Kidney (tissue), 14 donors: ENCODE results near the gene OCIAD2. TPM values are rescaled to one million over a fixed set of nuclear protein-coding genes. Genes with fewer than 3 reads are reported as not detected.
A peak's percentile ranks its signal among the peaks of the same experiment; 100 is the strongest.

Experiments used
- DNase-seq, 5 donors: peaks; one replicate each; pipeline ENCODE4 v3.0.0-alpha.2; 2013 to 2020
- FAIRE-seq: peaks from 2 replicates; lab custom pipeline; 2012; peaks lifted over from hg19 to GRCh38; lab: Jason Lieb, UNC
- H3K27ac ChIP-seq, 2 donors: one replicate each; pipeline ENCODE4 v1.7.0; 2013; ENCODE audit warnings: low read depth in 2 of 2, low read length in 2 of 2, inconsistent platforms in 1 of 2
- H3K27me3 ChIP-seq: one replicate; pipeline ENCODE4 v1.7.1; 2013; ENCODE audit warnings: low read length, inconsistent platforms; ENCODE audit not compliant: control insufficient read depth, insufficient read depth
- H3K36me3 ChIP-seq, 3 donors: one replicate each; pipeline versions ENCODE4 v1.7.0 to v1.7.1; 2013; ENCODE audit warnings: low read length in 3 of 3, control low read depth in 1 of 3, inconsistent platforms in 1 of 3; ENCODE audit not compliant: insufficient read depth in 3 of 3, control insufficient read depth in 2 of 3
- H3K4me1 ChIP-seq, 3 donors: one replicate each; pipeline versions ENCODE4 v1.7.0 to v1.7.1; 2013; ENCODE audit warnings: low read length in 3 of 3, inconsistent platforms in 1 of 3, low read depth in 1 of 3; ENCODE audit not compliant: control insufficient read depth in 2 of 3, insufficient read depth in 2 of 3
- H3K4me3 ChIP-seq, 3 donors: one replicate each; pipeline versions ENCODE4 v1.7.0 to v1.8.1; 2013; ENCODE audit warnings: low read length in 3 of 3, control low read depth in 1 of 3, inconsistent platforms in 1 of 3
- H3K9ac ChIP-seq, 3 donors: one replicate each; pipeline versions ENCODE4 v1.7.0 to v1.7.1; 2013; ENCODE audit warnings: low read length in 3 of 3, control low read depth in 1 of 3, inconsistent platforms in 1 of 3
- H3K9me3 ChIP-seq, 3 donors: one replicate each; pipeline versions ENCODE4 v1.7.0 to v1.7.1; 2013; ENCODE audit warnings: low read length in 3 of 3, control low read depth in 1 of 3, inconsistent platforms in 1 of 3; ENCODE audit not compliant: control insufficient read depth in 2 of 3, insufficient read depth in 1 of 3
- CTCF ChIP-seq: IDR thresholded peaks from 3 replicates; pipeline ENCODE4 v1.5.1; 2012; ENCODE audit warnings: mild to moderate bottlenecking, moderate library complexity, borderline replicate concordance; ENCODE audit not compliant: insufficient read depth; ENCODE audit errors: extremely low read depth
- intact Hi-C: fragments of 100-400 bp; cut with DNase I; formaldehyde crosslinking; loops from one replicate; pipeline ENCODE4 v1.11.1; 2022
- polyA plus RNA-seq: library from polyadenylated mRNA; stranded (reverse); fragments of 350-450 nt; fragmentation: Illumina TruSeq; extraction: RNeasy Lipid Tissue Mini Kit (QIAGEN cat#74804); gene quantifications from one replicate; pipeline ENCODE4 v1.2.3, GENCODE V29; 2014; ENCODE audit warnings: low read depth, low replicate concordance; ENCODE audit not compliant: insufficient read depth
- total RNA-seq: library from RNA; stranded (reverse); fragmentation: NEBNext Ultra II Directional; extraction: Animal tissue kit (Norgen Biotek cat#: 25700); gene quantifications from one replicate; pipeline ENCODE4 v1.2.1, GENCODE V29; 2021
- donor health status: control.
- donor health status: control.
- donor health status: control.
- donor health status: control.
- donor health status: control.
- donor health status: DM: yes; HTN: yes; CAD: no.
- donor health status: Normal renal cell carcinoma (clear cell type).

Gene OCIAD2
- total and polyA plus RNA-seq, 2 donors from 2014 or later = 76.3 to 277 TPM

GRCh38 chr4:48945981-48946380 lies 39.4 kb upstream of the OCIAD2 start:
- FAIRE-seq (no peak), DNase-seq (no peak)
- Histone ChIP-seq H3K27me3 (no peaks in the 10 kb centered on the region), H3K27ac (no peak overlapping the region), H3K9ac (no peak overlapping the region), H3K4me3 (no peak overlapping the region), H3K4me1 (peaks cover 0 to 5% (median 0%) of the 10 kb centered on the region in 3 donors), H3K36me3 (no peaks in the 10 kb centered on the region), H3K9me3 (no peaks in the 10 kb centered on the region)
- intact Hi-C loops = no loop called here
- TF ChIP-seq CTCF = no peak

GRCh38 chr4:48944756-48945241 lies 38.2 kb upstream of the OCIAD2 start:
- H3K36me3 ChIP-seq = no peaks in the 10 kb centered on the region
- intact Hi-C loops = no loop called here
- peak; percentile 23 for TF ChIP-seq CTCF
- FAIRE-seq (no peak), DNase-seq (peak in 1 of 5 donors; percentile 7)
- no peak overlapping the region for H3K9ac ChIP-seq
- H3K9me3 ChIP-seq = no peaks in the 10 kb centered on the region
- no peak overlapping the region for H3K4me3 ChIP-seq
- no peak overlapping the region for H3K27ac ChIP-seq
- peaks cover 0 to 5% (median 0%) of the 10 kb centered on the region in 3 donors for H3K4me1 ChIP-seq
- no peaks in the 10 kb centered on the region for H3K27me3 ChIP-seq

- Histone ChIP-seq H3K4me1 (peaks cover 0 to 9% (median 0%) of the 10 kb centered on the region in 3 donors), H3K27me3 (no peaks in the 10 kb centered on the region), H3K27ac (no peak overlapping the region), H3K36me3 (no peaks in the 10 kb centered on the region), H3K9me3 (no peaks in the 10 kb centered on the region), H3K9ac (no peak overlapping the region), H3K4me3 (no peak overlapping the region)
- no peak for FAIRE-seq
- intact Hi-C loops = no loop called here
- no peak for DNase-seq
- TF ChIP-seq CTCF = no peak
These were observed 37.7 kb upstream of the OCIAD2 start for GRCh38 chr4:48944252-48944651.

GRCh38 chr4:48943387-48943786 lies 36.8 kb upstream of the OCIAD2 start:
- intact Hi-C loops = no loop called here
- no peak for TF ChIP-seq CTCF
- no peak overlapping the region for H3K4me3 ChIP-seq
- peak in 2 of 5 donors; percentile 31 to 36 for DNase-seq
- no peaks in the 10 kb centered on the region for H3K36me3 ChIP-seq
- H3K27me3 ChIP-seq = no peaks in the 10 kb centered on the region
- FAIRE-seq = no peak
- peaks cover 0 to 4% (median 0%) of the 10 kb centered on the region in 3 donors for H3K4me1 ChIP-seq
- H3K9ac ChIP-seq = no peak overlapping the region
- H3K9me3 ChIP-seq = peaks cover 0 to 2% (median 0%) of the 10 kb centered on the region in 3 donors
- no peak overlapping the region for H3K27ac ChIP-seq
